Muscle of arm (tissue), 14 donors: ENCODE measurements around the gene SEMA3B. TPM values are rescaled to one million over a fixed set of nuclear protein-coding genes. Genes with fewer than 3 reads are reported as not detected.
A peak's percentile ranks its signal among the peaks of the same experiment; 100 is the strongest.
"Not testable (repeated sequence)": the region's sequence is repeated elsewhere in the genome, so short reads cannot be mapped to it uniquely, and the experiment has no call there.

Experiments
- DNase-seq: peaks from one replicate; pipeline ENCODE4 v3.0.0-alpha.2; 2013
- long read RNA-seq, 11 donors: transcript quantifications; one replicate each; lab custom pipeline, GENCODE V29; 2026
- polyA plus RNA-seq, 12 donors: library from polyadenylated mRNA; unstranded; fragments of 120-200 nt; gene quantifications; one replicate each; pipeline ENCODE4 v1.2.1, GENCODE V29; 2013; ENCODE audit not compliant: insufficient read length in 12 of 12

Gene SEMA3B
- 10 to 100 TPM in 11 of 12 donors, not detected in 1; 30.1 to 92.7 (median 35.2) TPM for polyA plus RNA-seq
- long read RNA-seq, donor 1, partial matches to known transcripts: 52 of 57 reads
- long read RNA-seq, donor 1, other reads (novel, unspliced or antisense): 0 of 57 reads
- long read RNA-seq, donor 2, partial matches to known transcripts: 0 of 1 reads
- long read RNA-seq, donor 2, other reads (novel, unspliced or antisense): 0 of 1 reads
- long read RNA-seq, donor 3, partial matches to known transcripts: 0 of 2 reads
- long read RNA-seq, donor 3, other reads (novel, unspliced or antisense): 0 of 2 reads
- long read RNA-seq, donor 4: 0 reads
- long read RNA-seq, donor 5, transcript SEMA3B-213 (18 exons, 2,925 nt): major isoform, 5 of 6 reads
- long read RNA-seq, donor 5, partial matches to known transcripts: 0 of 6 reads
- long read RNA-seq, donor 5, other reads (novel, unspliced or antisense): 0 of 6 reads
- long read RNA-seq, donor 6, partial matches to known transcripts: 0 of 1 reads
- long read RNA-seq, donor 6, other reads (novel, unspliced or antisense): 0 of 1 reads
- long read RNA-seq, donor 7, partial matches to known transcripts: 0 of 1 reads
- long read RNA-seq, donor 7, other reads (novel, unspliced or antisense): 0 of 1 reads
- long read RNA-seq, donor 8, partial matches to known transcripts: 0 of 3 reads
- long read RNA-seq, donor 8, other reads (novel, unspliced or antisense): 0 of 3 reads
- long read RNA-seq, donor 9, partial matches to known transcripts: 0 of 1 reads
- long read RNA-seq, donor 9, other reads (novel, unspliced or antisense): 0 of 1 reads
- long read RNA-seq, donor 10, partial matches to known transcripts: 0 of 2 reads
- long read RNA-seq, donor 10, other reads (novel, unspliced or antisense): 0 of 2 reads
- long read RNA-seq, donor 11, partial matches to known transcripts: 0 of 2 reads
- long read RNA-seq, donor 11, other reads (novel, unspliced or antisense): 0 of 2 reads

GRCh38 chr3:50268703-50269451, at the start of gene SEMA3B:
Gene SEMA3B, plus strand, starts transcription at chr3:50269147. Its CDS starts 94 bp downstream, at chr3:50269241.
- DNase-seq: no peak

DNA sequence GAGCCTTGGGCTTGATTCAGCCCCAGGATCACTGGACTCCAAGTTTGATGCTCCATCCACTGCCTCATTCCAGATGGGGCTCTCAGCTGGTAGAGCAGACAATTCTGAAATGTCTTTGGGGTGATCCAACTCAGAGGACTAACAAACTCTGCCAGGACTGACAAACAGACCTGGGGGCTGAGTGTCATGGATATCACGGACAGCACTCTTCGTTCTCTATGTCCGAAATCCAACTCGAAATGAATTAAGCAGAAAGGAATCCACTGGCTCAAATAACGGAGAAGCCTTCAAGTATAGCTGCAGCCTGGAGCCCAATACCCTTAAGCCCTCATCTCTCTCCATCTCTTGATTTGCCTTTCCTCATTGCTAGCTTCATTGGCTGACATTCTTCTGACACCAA, 49.7 kb upstream of the SEMA3B start:
- no peak for DNase-seq

DNA sequence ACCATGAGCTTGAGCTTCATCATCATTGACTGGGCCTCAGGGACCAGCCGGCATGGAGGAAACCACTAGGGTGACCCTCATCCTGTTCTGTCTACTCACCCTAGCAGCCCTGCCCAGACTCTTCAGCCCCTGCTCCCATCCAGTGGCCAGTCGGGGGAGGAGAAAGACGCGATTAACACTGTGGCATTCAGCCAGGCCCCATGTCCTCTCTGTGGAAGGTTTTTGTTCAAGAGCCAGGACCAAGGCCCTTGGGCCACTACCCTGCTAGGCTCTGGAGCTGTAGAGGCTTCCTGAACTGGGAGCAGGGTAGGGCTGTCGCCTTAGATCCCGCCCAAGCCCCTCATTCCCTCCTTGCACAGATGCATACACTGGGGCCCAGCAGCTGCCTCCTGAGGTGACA, 48.8 kb upstream of the SEMA3B start:
- no peak for DNase-seq

DNA sequence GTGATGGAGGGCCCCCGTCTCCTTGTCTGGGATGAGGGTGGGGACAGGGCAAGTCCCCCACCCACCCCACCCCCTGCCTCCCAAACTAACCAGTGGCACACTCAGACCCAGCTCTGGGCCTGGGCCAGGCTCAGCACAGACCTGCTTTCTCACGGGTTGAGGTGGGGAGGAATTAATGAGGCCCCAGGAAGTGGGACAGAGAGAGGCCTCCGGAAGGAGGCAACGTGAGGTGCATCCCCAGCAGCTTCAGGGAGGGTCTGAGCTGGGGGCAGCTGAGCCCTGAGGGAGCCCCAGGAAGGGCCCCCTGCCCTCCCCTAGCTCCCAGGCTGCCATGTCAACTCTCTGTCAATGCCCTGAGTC, 47.9 kb upstream of the SEMA3B start:
- no peak for DNase-seq

DNA sequence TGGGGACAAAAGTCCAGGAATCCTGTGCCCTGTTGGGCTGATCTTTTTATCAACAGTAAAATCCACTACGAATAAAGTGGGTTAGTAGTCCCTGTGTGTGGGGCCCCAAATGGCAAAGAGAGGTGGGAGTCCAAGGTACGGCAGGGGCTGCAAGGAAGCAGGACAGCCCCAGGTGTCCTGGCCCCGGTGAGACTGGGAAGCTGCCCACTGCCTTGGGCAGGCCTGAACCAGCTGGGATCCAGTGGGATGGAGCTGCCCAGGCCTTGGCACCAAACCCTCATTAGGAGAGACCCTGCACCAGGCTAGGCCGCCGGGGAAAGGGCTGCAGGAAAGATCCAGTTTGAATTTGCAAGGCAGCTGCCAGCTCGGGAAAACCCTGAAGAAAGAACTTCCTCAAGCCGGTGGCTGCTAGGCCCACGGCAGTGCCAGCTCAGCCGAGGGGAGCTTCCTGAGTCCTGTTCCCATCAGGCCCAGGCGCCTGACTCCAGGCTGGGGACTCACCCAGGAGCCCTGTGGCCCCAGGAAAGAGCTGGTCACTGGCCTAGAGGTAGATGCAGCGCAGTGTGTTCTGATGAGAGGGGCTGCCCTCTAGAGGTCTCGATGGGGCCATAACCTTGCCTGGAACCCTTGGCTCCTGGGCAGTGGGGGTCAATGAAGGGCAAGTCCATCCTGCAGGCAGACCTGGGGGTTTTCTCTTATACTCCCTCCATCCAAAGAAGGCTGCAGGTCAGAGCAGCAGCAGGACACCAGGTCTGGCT, 47.4 kb upstream of the SEMA3B start:
- no peak for DNase-seq

- no peak for DNase-seq
These were observed 46.8 kb upstream of the SEMA3B start for GRCh38 chr3:50222169-50222528.

- no peak for DNase-seq
These were observed 44.3 kb upstream of the SEMA3B start for GRCh38 chr3:50224639-50225038.

DNA sequence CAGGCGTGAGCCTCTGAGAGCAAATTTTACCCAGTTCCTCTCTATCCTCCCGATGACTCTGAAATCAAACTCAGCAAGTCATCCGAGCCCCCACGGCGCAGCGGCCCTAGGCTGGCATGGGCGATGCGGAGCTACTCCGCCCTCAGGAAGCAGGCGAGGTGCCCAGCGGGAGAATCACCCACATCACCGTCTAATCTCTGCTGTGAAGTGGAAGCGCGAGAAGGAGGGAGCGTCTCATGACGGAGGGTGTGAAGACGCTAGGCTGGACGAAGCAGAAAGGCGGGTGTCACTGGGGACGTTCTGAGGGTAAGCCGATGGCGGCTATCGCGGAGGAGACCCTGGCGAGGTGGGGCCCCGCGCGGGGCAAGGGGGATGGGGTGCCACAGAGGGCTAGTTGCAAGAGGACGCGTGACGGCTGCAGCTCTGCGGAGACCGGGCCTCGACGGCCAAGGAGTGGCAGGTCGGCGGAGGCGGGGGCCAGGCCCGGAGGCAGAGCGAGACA, 42.0 kb upstream of the SEMA3B start:
- peak; percentile 64 for DNase-seq

GRCh38 chr3:50227390-50228183, 41.4 kb upstream of the SEMA3B start:
- peak; percentile 92 for DNase-seq

DNA sequence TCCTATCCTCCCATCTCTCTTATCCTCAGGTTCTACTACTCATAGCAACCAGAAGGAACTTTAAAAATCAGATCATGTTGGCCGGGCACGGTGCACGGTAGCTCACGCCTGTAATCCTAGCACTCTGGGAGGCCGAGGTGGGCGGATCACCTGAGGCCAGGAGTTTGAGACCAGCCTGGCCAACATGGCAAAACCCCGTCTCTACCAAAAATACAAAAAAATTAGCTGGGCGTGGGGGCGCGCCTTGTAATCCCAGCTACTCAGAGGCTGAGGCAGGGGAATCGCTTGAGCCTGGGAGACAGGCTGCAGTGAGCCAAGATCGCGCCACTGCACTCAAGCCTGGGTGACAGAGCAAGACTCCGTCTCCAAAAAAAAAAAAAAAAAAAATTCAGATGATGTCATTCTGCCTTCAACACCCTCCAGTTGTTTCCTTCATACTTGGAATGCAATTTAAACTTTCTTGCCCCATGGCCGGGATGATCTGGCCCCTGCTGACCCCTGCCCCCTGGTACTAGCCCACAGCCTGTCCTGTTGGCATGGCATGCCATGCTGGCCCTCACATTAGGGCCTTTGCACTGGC, 40.7 kb upstream of the SEMA3B start:
- not testable (repeated sequence) for DNase-seq

DNA sequence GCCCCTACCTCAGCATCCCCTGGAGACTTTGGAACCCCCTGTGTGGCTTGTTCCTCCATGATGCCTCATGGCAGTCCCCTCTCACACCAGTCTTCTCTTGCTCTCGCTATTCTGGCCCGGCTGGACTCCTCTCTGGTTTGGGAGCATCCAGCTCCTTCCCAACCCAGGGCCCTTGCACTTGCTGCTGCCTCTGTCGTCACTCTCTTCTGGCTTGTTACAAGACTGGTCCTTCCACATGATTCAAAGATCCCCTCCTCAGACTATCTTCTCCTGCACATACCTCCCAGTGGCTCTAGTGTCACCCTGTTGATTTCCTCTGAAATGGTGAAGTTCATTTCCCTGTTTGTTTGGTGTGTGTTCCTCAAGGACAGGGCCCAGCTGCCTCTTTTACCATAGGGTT, 39.5 kb upstream of the SEMA3B start:
- no peak for DNase-seq

- DNase-seq: no peak
These were observed 38.7 kb upstream of the SEMA3B start for GRCh38 chr3:50230104-50230793.

- no peak for DNase-seq
These were observed 38.2 kb upstream of the SEMA3B start for GRCh38 chr3:50230794-50231125.

DNA sequence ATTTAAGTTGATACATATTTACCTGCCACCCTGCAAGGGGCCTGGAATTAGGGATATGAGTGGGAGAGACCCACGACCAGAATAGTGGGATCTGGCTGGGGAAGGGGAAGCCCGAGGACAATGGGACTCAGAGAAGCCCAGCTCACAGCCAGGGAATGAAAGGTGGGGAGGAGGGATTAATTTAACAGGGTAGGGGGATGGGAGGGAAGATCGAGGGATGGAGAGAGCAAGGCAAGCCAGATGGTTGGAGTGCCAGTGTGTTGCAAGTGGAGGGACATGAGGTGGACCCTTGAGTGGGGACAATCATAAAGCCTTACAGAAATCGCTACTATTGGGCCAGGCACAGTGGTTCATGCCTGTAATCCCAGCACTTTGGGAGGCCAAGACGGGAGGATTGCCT, 37.4 kb upstream of the SEMA3B start:
- DNase-seq: no peak

- DNase-seq: no peak
These were observed 36.6 kb upstream of the SEMA3B start for GRCh38 chr3:50232303-50232702.

DNA sequence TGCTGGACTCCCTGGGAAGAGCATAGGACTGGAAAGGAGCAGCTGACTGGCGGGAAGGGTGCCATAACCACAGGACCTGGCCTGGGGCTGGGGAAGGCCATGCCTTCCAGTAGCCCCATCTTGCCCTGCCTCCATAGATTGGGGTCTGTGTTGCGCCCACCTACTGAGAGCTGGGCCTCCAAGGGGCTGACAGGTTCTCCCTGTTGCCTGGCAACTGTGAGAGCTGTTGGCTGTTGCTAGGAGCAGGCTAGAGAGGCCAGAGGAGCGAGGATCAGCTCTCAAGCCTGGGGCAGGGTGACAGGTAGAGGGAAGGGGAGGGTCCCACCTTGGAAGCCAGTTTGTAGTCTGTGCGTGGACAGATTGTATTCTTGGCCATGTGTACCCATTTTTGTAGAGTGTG, 35.8 kb upstream of the SEMA3B start:
- no peak for DNase-seq

DNA sequence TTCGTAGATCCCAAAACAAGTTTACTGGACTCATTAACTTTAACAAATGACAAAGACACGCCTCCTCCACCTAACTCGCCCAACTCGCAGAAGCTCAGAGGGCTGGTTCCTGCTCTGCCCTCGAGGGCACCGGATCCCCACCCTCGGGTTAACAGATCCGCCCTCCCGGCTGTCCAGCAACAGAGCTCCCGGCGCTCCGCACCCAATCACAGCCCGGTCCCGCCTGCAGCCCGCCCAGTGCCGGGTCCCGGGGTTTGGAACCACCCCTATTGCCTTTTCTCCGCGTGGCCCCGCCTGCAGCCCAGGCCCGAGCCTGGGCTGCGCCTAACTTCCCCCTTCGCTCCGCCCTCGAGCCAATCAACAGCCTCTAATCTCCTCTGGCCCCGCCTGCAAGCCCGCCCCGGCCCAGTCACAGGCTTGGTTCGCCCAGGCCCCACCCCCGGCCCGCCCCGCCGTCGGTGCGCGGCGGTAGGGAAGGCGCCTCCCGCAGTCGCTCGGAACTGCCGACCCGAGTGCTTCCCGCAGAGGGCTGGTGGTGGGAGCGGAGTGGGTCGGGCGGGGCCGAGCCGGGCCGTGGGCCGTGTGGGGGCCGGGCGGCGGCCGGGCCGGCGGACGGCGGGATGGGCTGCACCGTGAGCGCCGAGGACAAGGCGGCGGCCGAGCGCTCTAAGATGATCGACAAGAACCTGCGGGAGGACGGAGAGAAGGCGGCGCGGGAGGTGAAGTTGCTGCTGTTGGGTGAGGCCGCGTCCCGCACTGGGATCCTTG, 33.0 kb upstream of the SEMA3B start, which contains the start of gene GNAI2:
Gene GNAI2 (plus strand): TSS at position 489 of the 768 bp plus-strand sequence. CDS start 132 bp downstream, at position 621.
- DNase-seq: peak; percentile 98

- DNase-seq: no peak
These were observed 32.3 kb upstream of the SEMA3B start for GRCh38 chr3:50236484-50237132.
